Loucy (cell line): ENCODE results near the gene MFSD6.

Experiments
- H2AFZ ChIP-seq: fragments of 200-600 bp; sonication (generic); 2 replicates; pipeline ENCODE4 v1.6.0; 2016; ENCODE audit warnings: antibody characterized with exemption, mild to moderate bottlenecking, low read length, moderate library complexity
- H3F3A ChIP-seq: fragments of 200-600 bp; 2 replicates; pipeline ENCODE4 v1.6.0; 2016; ENCODE audit warnings: antibody characterized with exemption, low read depth, mild to moderate bottlenecking
- H3K27me3 ChIP-seq: fragments of 200-600 bp; sonication (generic); 2 replicates; pipeline ENCODE4 v1.6.1; 2014; ENCODE audit warnings: low read length, mild to moderate bottlenecking; ENCODE audit not compliant: insufficient read depth, poor library complexity, severe bottlenecking
- H3K36me3 ChIP-seq: fragments of 200-600 bp; sonication (generic); 2 replicates; pipeline ENCODE4 v1.6.1; 2016; ENCODE audit warnings: low read length; ENCODE audit not compliant: insufficient read depth
- H3K4me1 ChIP-seq: fragments of 200-600 bp; sonication (generic); 2 replicates; pipeline ENCODE4 v1.5.1; 2014; ENCODE audit warnings: low read length, mild to moderate bottlenecking; ENCODE audit not compliant: insufficient read depth, poor library complexity, severe bottlenecking
- H3K4me2 ChIP-seq: fragments of 200-600 bp; sonication (generic); 2 replicates; pipeline ENCODE4 v1.6.0; 2014; ENCODE audit warnings: antibody characterized with exemption, low read length, low read depth, mild to moderate bottlenecking; ENCODE audit not compliant: poor library complexity, severe bottlenecking
- H3K4me3 ChIP-seq: fragments of 200-600 bp; sonication (generic); 2 replicates; pipeline ENCODE4 v1.5.1; 2014; ENCODE audit warnings: low read length, mild to moderate bottlenecking, mixed read lengths; ENCODE audit not compliant: poor library complexity, severe bottlenecking
- H3K79me2 ChIP-seq: fragments of 200-600 bp; sonication (generic); 2 replicates; pipeline ENCODE4 v1.6.1; 2014; ENCODE audit warnings: low read length; ENCODE audit not compliant: insufficient read depth
- H3K9ac ChIP-seq: fragments of 200-600 bp; sonication (generic); 2 replicates; pipeline ENCODE4 v1.6.0; 2014; ENCODE audit warnings: mild to moderate bottlenecking, low read depth, low read length, moderate library complexity; ENCODE audit not compliant: poor library complexity, severe bottlenecking
- H3K9me2 ChIP-seq: fragments of 200-600 bp; sonication (generic); replicated peaks from 2 replicates; pipeline ENCODE4 v1.6.1; 2016; ENCODE audit warnings: low read depth, low read length, mixed read lengths
- H3K9me3 ChIP-seq: fragments of 200-600 bp; sonication (generic); 2 replicates; pipeline ENCODE4 v1.6.1; 2014; ENCODE audit warnings: mild to moderate bottlenecking, antibody characterized with exemption, low read length, low read depth; ENCODE audit not compliant: insufficient read depth
- H4K20me1 ChIP-seq: fragments of 200-600 bp; sonication (generic); 2 replicates; pipeline ENCODE4 v1.6.0; 2014; ENCODE audit warnings: antibody characterized with exemption, low read length, mild to moderate bottlenecking; ENCODE audit not compliant: insufficient read depth, poor library complexity, severe bottlenecking
- EZH2phosphoT487 ChIP-seq: fragments of 200-600 bp; IDR thresholded peaks from 2 replicates; pipeline ENCODE4 v1.6.1; 2018; ENCODE audit warnings: antibody characterized with exemption, mild to moderate bottlenecking, moderate library complexity, borderline replicate concordance
- TF ChIP-seq, protein P1 (sequence below): fragments of 200-600 bp; sonication (generic); conservative IDR thresholded peaks from 2 replicates; pipeline ENCODE4 v1.5.1; 2014; ENCODE audit warnings: mild to moderate bottlenecking, antibody characterized with exemption, low read length

The MFSD6 gene

GRCh38 chr2:190504912-190505311 is 96.8 kb downstream of the MFSD6 start:
- no peak for TF ChIP-seq EZH2phosphoT487
- TF ChIP-seq, protein P1, sequence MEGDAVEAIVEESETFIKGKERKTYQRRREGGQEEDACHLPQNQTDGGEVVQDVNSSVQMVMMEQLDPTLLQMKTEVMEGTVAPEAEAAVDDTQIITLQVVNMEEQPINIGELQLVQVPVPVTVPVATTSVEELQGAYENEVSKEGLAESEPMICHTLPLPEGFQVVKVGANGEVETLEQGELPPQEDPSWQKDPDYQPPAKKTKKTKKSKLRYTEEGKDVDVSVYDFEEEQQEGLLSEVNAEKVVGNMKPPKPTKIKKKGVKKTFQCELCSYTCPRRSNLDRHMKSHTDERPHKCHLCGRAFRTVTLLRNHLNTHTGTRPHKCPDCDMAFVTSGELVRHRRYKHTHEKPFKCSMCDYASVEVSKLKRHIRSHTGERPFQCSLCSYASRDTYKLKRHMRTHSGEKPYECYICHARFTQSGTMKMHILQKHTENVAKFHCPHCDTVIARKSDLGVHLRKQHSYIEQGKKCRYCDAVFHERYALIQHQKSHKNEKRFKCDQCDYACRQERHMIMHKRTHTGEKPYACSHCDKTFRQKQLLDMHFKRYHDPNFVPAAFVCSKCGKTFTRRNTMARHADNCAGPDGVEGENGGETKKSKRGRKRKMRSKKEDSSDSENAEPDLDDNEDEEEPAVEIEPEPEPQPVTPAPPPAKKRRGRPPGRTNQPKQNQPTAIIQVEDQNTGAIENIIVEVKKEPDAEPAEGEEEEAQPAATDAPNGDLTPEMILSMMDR: no peak
- no peak overlapping the region for H3K4me3 ChIP-seq
- no peaks in the 10 kb centered on the region for H4K20me1 ChIP-seq
- H3K9me3 ChIP-seq: no peaks in the 10 kb centered on the region
- peaks cover 57% of the 10 kb centered on the region; the same call in 1 of the 2 replicates for H3K36me3 ChIP-seq
- no peak overlapping the region for H3K9ac ChIP-seq
- no peak overlapping the region for H2AFZ ChIP-seq
- no peaks in the 10 kb centered on the region for H3K4me1 ChIP-seq
- H3K4me2 ChIP-seq: no peak overlapping the region
- no peaks in the 10 kb centered on the region for H3F3A ChIP-seq
- H3K9me2 ChIP-seq: no peaks in the 10 kb centered on the region
- H3K79me2 ChIP-seq: no peaks in the 10 kb centered on the region
- no peaks in the 10 kb centered on the region for H3K27me3 ChIP-seq

DNA sequence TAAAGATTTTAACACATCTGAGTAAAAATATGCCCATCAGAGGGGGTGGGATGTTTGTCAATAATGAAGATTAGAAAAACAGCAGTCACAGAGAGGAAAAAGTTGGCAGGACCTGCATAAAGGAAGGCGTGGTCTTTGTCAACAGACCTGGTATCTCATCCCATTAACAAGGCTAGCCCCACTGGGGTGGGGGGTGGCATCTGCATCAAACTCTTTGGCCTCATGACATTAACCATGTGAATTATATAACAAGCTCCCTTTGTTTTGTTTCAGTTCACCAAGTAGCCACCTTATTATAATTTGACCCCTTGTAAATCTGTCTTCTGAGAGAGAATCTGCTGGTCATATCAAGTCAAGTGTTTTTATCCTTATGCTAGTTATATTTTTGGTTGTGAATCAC is 97.5 kb downstream of the MFSD6 start:
- no peaks in the 10 kb centered on the region for H3K27me3 ChIP-seq
- H3K4me1 ChIP-seq: no peaks in the 10 kb centered on the region
- no peak overlapping the region for H3K4me2 ChIP-seq
- no peaks in the 10 kb centered on the region for H3K9me3 ChIP-seq
- H3K79me2 ChIP-seq: no peaks in the 10 kb centered on the region
- no peaks in the 10 kb centered on the region for H3K9me2 ChIP-seq
- TF ChIP-seq EZH2phosphoT487: no peak
- TF ChIP-seq, protein P1: no peak
- peaks cover 50% of the 10 kb centered on the region; the same call in 1 of the 2 replicates for H3K36me3 ChIP-seq
- no peaks in the 10 kb centered on the region for H3F3A ChIP-seq
- no peaks in the 10 kb centered on the region for H4K20me1 ChIP-seq
- no peak overlapping the region for H2AFZ ChIP-seq
- H3K4me3 ChIP-seq: no peak overlapping the region
- H3K9ac ChIP-seq: no peak overlapping the region

DNA sequence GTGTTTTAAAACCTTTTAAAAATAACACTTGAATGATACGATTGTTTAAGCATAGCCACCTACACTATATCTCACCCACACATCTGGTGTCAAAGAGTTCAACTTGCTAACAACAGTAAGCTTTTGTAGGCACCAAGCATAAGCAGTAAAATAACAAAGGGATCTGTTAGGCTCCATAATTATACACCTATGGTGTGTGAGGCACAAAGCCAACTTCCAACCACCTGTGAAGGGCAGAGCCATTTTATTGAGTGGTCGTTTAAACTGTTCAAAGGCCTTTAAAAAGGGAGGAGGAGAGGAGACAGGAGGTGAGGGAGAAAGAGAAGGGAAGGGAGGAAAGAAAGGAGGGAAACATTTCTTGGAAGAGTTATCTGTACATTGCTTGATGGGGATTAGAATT is 98.5 kb downstream of the MFSD6 start:
- no peaks in the 10 kb centered on the region for H3F3A ChIP-seq
- no peak overlapping the region for H3K9ac ChIP-seq
- no peaks in the 10 kb centered on the region for H3K9me2 ChIP-seq
- no peaks in the 10 kb centered on the region for H3K79me2 ChIP-seq
- TF ChIP-seq, protein P1: no peak
- TF ChIP-seq EZH2phosphoT487: no peak
- H3K27me3 ChIP-seq: no peaks in the 10 kb centered on the region
- H2AFZ ChIP-seq: no peak overlapping the region
- H3K36me3 ChIP-seq: peaks cover 42% of the 10 kb centered on the region; the same call in 1 of the 2 replicates
- no peaks in the 10 kb centered on the region for H4K20me1 ChIP-seq
- no peaks in the 10 kb centered on the region for H3K9me3 ChIP-seq
- H3K4me3 ChIP-seq: no peak overlapping the region
- H3K4me2 ChIP-seq: no peak overlapping the region
- no peaks in the 10 kb centered on the region for H3K4me1 ChIP-seq
